ENCODE data around the gene MYBPC1.
"Not testable (repeated sequence)": the region's sequence is repeated elsewhere in the genome, so short reads cannot be mapped to it uniquely, and the experiment has no call there.

The MYBPC1 gene

GRCh38 chr12:101594700-101595099, at the start of gene MYBPC1:
MYBPC1 (plus strand) TSS chr12:101594971; CDS start chr12:101595071, 100 bp downstream.
- no peaks in the 10 kb centered on the region for H3K36me3 ChIP-seq (ENCODE audit: control insufficient read depth, low read depth, low read length)

DNA sequence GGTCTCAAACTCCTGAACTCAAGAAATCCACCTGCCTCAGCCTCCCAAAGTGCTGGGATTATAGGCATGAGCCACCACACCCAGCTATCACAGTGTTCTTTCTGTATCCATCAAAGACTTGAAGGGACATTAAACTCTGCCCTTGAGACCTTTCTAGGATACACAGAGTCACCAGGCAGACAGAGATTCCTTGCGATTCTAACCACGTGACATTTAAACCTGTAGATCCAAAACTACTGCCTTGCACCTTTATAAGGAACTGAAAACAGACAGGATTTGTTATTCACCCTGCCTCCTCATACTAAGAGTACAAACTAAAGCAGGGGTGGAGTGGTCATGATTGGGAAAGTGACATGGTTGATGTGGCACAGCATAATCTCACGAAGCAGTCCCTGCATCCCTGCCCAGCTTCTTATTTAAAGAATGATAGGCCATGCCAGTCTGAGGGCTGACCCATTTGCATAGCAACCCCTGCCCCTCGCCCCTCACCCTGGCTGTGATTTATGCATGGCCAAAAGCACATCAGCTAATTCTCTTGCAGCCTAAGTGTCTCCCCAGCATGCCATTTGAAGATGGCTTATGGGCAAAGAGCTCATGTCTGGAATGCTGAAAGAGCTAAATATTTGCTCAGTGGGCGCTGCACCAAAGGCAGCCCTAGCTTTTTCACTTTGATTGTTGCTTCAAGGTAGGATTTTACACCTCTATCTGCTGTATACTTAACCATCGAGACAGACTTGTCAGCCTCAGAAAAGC, 43.2 kb upstream of the MYBPC1 start:
- Histone ChIP-seq H3K27me3 (ENCODE audit: control insufficient read depth, insufficient read depth, low read length) (no peaks in the 10 kb centered on the region), H3K4me1 (ENCODE audit: control insufficient read depth, low read depth, low read length) (no peaks in the 10 kb centered on the region), H3K4me3 (ENCODE audit: low read length) (no peak overlapping the region), H3K9ac (ENCODE audit: low read length) (no peak overlapping the region), H3K27ac (ENCODE audit: low read length) (no peak overlapping the region), H3K9me3 (ENCODE audit: control insufficient read depth, low read depth, low read length) (peaks cover 5% of the 10 kb centered on the region), H3K36me3 (ENCODE audit: control insufficient read depth, low read depth, low read length) (no peaks in the 10 kb centered on the region)

More at GRCh38 chr12:101594700-101595099, at the start of gene MYBPC1:
- Histone ChIP-seq H3K9me3 (ENCODE audit: control insufficient read depth, low read depth, low read length) (no peaks in the 10 kb centered on the region), H3K9ac (ENCODE audit: low read length) (no peak within 1 kb of the TSS), H3K4me3 (ENCODE audit: low read length) (no peak within 1 kb of the TSS), H3K27me3 (ENCODE audit: control insufficient read depth, insufficient read depth, low read length) (no peaks in the 10 kb centered on the region), H3K27ac (ENCODE audit: low read length) (no peak within 1 kb of the TSS), H3K4me1 (ENCODE audit: control insufficient read depth, low read depth, low read length) (peaks cover 14% of the 10 kb centered on the region)

DNA sequence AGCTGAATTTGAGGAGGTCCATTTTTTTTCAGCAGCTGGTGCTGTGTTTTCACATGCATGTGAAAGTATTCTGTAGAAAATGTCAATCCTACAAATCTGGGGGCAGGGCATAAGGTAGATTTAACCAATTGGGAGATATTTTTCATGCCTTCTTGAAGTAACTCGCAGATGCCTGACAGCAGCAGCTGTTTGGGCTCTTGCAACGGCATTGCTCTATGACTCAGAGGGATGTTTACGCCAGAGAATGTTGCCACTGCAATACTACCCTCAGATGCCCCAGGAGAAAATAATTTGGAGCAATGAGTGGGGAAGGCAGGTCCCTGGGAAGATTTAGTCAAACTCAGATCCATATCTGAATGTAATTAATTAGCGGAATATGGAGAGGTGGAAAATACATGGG, 42.5 kb upstream of the MYBPC1 start:
- no peak overlapping the region for H3K4me3 ChIP-seq (ENCODE audit: low read length)
- peaks cover 5% of the 10 kb centered on the region for H3K9me3 ChIP-seq (ENCODE audit: control insufficient read depth, low read depth, low read length)
- no peak overlapping the region for H3K27ac ChIP-seq (ENCODE audit: low read length)
- no peak overlapping the region for H3K9ac ChIP-seq (ENCODE audit: low read length)
- H3K36me3 ChIP-seq (ENCODE audit: control insufficient read depth, low read depth, low read length): no peaks in the 10 kb centered on the region
- no peaks in the 10 kb centered on the region for H3K27me3 ChIP-seq (ENCODE audit: control insufficient read depth, insufficient read depth, low read length)
- no peaks in the 10 kb centered on the region for H3K4me1 ChIP-seq (ENCODE audit: control insufficient read depth, low read depth, low read length)

DNA sequence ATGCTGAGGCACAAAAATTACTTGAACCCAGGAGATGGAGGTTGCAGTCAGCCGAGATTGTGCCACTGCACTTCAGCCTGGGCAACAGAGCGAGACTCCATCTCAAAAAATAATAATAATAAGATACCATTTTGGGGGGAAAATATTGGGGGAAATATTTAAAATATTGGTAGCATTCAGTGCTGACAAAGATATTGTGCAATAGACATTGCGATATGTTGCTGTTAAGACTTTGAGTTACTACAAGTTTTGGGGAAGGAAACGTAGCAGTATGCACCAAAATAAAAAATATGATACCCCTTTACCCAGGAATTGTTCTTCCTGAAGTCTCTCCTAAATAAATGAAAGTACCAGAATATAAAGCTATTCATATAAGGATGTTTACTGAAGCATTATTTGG, 37.7 kb upstream of the MYBPC1 start:
- Histone ChIP-seq H3K9me3 (ENCODE audit: control insufficient read depth, low read depth, low read length) (no peaks in the 10 kb centered on the region), H3K4me3 (ENCODE audit: low read length) (no peak overlapping the region), H3K36me3 (ENCODE audit: control insufficient read depth, low read depth, low read length) (no peaks in the 10 kb centered on the region), H3K27me3 (ENCODE audit: control insufficient read depth, insufficient read depth, low read length) (no peaks in the 10 kb centered on the region), H3K4me1 (ENCODE audit: control insufficient read depth, low read depth, low read length) (no peaks in the 10 kb centered on the region), H3K9ac (ENCODE audit: low read length) (no peak overlapping the region), H3K27ac (ENCODE audit: low read length) (no peak overlapping the region)

- H3K9me3 ChIP-seq (ENCODE audit: control insufficient read depth, low read depth, low read length); H3K4me3 ChIP-seq (ENCODE audit: low read length); H3K9ac ChIP-seq (ENCODE audit: low read length); H3K27ac ChIP-seq (ENCODE audit: low read length); H3K27me3 ChIP-seq (ENCODE audit: control insufficient read depth, insufficient read depth, low read length); H3K36me3 ChIP-seq (ENCODE audit: control insufficient read depth, low read depth, low read length); H3K4me1 ChIP-seq (ENCODE audit: control insufficient read depth, low read depth, low read length): not testable (repeated sequence)
Measured at GRCh38 chr12:101558726-101559125, 36.0 kb upstream of the MYBPC1 start.

DNA sequence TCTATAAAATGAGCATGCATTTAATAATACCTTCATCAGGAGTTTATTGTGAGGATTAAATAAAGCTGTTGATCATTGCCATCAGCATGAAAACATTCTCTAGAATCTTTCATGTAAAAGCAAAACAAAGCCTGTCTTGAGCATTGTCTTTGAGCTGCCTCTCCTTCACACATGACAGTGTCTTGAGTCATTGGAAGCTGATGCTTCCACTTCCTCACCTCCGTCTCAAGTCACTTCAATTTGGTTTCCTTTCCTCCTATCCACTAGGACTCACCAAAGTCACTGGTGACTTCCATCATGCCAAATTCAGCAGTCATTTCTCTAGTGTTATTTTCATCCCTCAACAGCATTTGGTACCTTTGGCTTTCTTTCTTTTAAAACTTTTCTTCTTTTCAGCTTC, 31.6 kb upstream of the MYBPC1 start:
- Histone ChIP-seq H3K27me3 (ENCODE audit: control insufficient read depth, insufficient read depth, low read length) (no peaks in the 10 kb centered on the region), H3K9me3 (ENCODE audit: control insufficient read depth, low read depth, low read length) (no peaks in the 10 kb centered on the region), H3K4me3 (ENCODE audit: low read length) (no peak overlapping the region), H3K4me1 (ENCODE audit: control insufficient read depth, low read depth, low read length) (peaks cover 30% of the 10 kb centered on the region), H3K9ac (ENCODE audit: low read length) (no peak overlapping the region), H3K36me3 (ENCODE audit: control insufficient read depth, low read depth, low read length) (no peaks in the 10 kb centered on the region), H3K27ac (ENCODE audit: low read length) (no peak overlapping the region)

DNA sequence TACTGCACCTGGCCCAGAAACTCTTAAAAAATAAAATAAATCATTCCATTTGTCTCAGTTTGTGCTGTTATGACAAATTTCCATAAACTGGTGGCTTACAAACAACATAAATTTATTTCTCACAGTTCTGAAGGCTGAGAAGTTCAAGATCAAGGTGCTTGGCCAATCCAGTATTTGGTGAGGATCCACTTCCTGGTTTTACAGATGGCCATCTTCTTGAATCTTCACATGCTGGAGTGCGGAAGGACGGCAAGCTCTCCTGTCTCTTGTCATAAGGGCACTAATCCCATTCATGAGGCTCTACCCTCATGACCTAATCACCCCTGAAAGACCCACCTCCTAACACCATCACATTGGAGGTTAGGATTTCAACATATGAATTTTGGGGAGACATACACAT, 29.9 kb upstream of the MYBPC1 start:
- Histone ChIP-seq H3K4me3 (ENCODE audit: low read length) (no peak overlapping the region), H3K27me3 (ENCODE audit: control insufficient read depth, insufficient read depth, low read length) (no peaks in the 10 kb centered on the region), H3K4me1 (ENCODE audit: control insufficient read depth, low read depth, low read length) (peaks cover 36% of the 10 kb centered on the region), H3K36me3 (ENCODE audit: control insufficient read depth, low read depth, low read length) (no peaks in the 10 kb centered on the region), H3K27ac (ENCODE audit: low read length) (no peak overlapping the region), H3K9me3 (ENCODE audit: control insufficient read depth, low read depth, low read length) (no peaks in the 10 kb centered on the region), H3K9ac (ENCODE audit: low read length) (no peak overlapping the region)

- no peaks in the 10 kb centered on the region for H3K9me3 ChIP-seq (ENCODE audit: control insufficient read depth, low read depth, low read length)
- peak overlapping the region; percentile 11 for H3K4me3 ChIP-seq (ENCODE audit: low read length)
- peak overlapping the region; percentile 61 for H3K9ac ChIP-seq (ENCODE audit: low read length)
- peak overlapping the region; percentile 92 for H3K27ac ChIP-seq (ENCODE audit: low read length)
- no peaks in the 10 kb centered on the region for H3K27me3 ChIP-seq (ENCODE audit: control insufficient read depth, insufficient read depth, low read length)
- H3K4me1 ChIP-seq (ENCODE audit: control insufficient read depth, low read depth, low read length): peaks cover 41% of the 10 kb centered on the region
- H3K36me3 ChIP-seq (ENCODE audit: control insufficient read depth, low read depth, low read length): no peaks in the 10 kb centered on the region
Measured at GRCh38 chr12:101566318-101566717, 28.5 kb upstream of the MYBPC1 start.

DNA sequence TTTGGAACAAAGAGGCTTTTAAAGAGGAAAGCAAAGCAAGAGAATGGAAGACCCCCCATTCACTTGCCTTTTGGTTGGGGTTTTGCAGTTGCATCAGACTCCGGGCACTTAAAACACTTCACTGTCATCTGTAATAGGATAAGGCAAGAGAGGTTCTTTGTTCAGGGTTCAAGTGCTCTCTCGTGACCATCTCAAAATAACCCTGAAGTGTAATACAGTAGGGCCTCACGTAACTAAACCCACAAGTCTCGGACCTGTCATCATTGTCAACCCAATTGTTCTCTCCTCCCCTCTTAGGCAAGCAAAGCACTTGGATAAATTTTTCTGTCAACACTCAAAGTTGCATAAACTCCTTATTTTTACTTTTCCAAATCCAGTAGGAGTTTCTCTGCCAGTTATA, 26.9 kb upstream of the MYBPC1 start:
- no peak overlapping the region for H3K9ac ChIP-seq (ENCODE audit: low read length)
- no peaks in the 10 kb centered on the region for H3K9me3 ChIP-seq (ENCODE audit: control insufficient read depth, low read depth, low read length)
- peaks cover 41% of the 10 kb centered on the region for H3K4me1 ChIP-seq (ENCODE audit: control insufficient read depth, low read depth, low read length)
- no peaks in the 10 kb centered on the region for H3K36me3 ChIP-seq (ENCODE audit: control insufficient read depth, low read depth, low read length)
- H3K4me3 ChIP-seq (ENCODE audit: low read length): no peak overlapping the region
- no peak overlapping the region for H3K27ac ChIP-seq (ENCODE audit: low read length)
- no peaks in the 10 kb centered on the region for H3K27me3 ChIP-seq (ENCODE audit: control insufficient read depth, insufficient read depth, low read length)

DNA sequence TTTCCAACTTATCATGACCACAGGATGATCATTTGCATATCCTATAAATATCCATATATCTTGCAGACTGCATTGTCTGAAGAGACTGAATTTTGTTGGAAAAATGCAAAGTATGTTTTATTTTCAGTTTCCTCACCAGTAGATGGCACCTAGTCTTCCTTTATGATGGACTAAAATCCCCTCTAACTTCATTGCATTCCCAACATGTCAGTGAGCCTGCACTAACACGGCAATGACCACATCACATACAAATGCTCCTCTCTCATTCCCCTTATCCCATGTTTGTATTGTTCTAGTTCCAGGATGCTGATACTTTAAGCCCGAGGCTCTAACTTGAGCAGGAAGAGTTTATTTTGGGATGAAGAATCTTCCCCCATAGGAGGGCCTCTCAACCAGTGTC, 24.7 kb upstream of the MYBPC1 start:
- no peak overlapping the region for H3K4me3 ChIP-seq (ENCODE audit: low read length)
- no peak overlapping the region for H3K9ac ChIP-seq (ENCODE audit: low read length)
- H3K4me1 ChIP-seq (ENCODE audit: control insufficient read depth, low read depth, low read length): peaks cover 40% of the 10 kb centered on the region
- no peak overlapping the region for H3K27ac ChIP-seq (ENCODE audit: low read length)
- no peaks in the 10 kb centered on the region for H3K27me3 ChIP-seq (ENCODE audit: control insufficient read depth, insufficient read depth, low read length)
- H3K36me3 ChIP-seq (ENCODE audit: control insufficient read depth, low read depth, low read length): no peaks in the 10 kb centered on the region
- no peaks in the 10 kb centered on the region for H3K9me3 ChIP-seq (ENCODE audit: control insufficient read depth, low read depth, low read length)

DNA sequence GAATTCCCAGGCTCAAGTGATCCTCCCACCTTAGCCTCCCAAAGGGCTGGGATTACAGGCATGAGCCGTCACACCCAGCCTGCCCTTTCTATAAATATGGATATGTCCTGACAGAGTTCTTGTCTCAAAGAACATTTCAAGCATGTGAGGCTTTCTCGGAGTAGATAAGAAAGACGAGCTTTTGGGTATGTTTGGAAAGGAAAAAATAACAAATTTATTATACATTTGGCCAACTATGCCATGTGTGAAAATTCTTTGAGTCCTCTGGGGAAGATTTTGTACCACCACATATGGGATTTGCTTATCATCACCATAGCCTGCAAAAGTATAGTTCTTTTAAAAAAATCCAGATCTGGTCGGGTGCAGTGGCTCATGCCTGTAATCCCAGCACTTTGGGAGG, 23.7 kb upstream of the MYBPC1 start:
- Histone ChIP-seq H3K36me3 (ENCODE audit: control insufficient read depth, low read depth, low read length) (no peaks in the 10 kb centered on the region), H3K9ac (ENCODE audit: low read length) (no peak overlapping the region), H3K27ac (ENCODE audit: low read length) (no peak overlapping the region)

GRCh38 chr12:101573743-101574142, 21.0 kb upstream of the MYBPC1 start:
- H3K4me1 ChIP-seq (ENCODE audit: control insufficient read depth, low read depth, low read length): peaks cover 9% of the 10 kb centered on the region
- no peaks in the 10 kb centered on the region for H3K36me3 ChIP-seq (ENCODE audit: control insufficient read depth, low read depth, low read length)
- no peaks in the 10 kb centered on the region for H3K9me3 ChIP-seq (ENCODE audit: control insufficient read depth, low read depth, low read length)
- no peak overlapping the region for H3K4me3 ChIP-seq (ENCODE audit: low read length)
- H3K27me3 ChIP-seq (ENCODE audit: control insufficient read depth, insufficient read depth, low read length): no peaks in the 10 kb centered on the region
- no peak overlapping the region for H3K9ac ChIP-seq (ENCODE audit: low read length)
- H3K27ac ChIP-seq (ENCODE audit: low read length): no peak overlapping the region

More for the DNA sequence above, 23.7 kb upstream of the MYBPC1 start:
- no peaks in the 10 kb centered on the region for H3K9me3 ChIP-seq (ENCODE audit: control insufficient read depth, low read depth, low read length)
- peaks cover 31% of the 10 kb centered on the region for H3K4me1 ChIP-seq (ENCODE audit: control insufficient read depth, low read depth, low read length)
- H3K4me3 ChIP-seq (ENCODE audit: low read length): no peak overlapping the region
- H3K27me3 ChIP-seq (ENCODE audit: control insufficient read depth, insufficient read depth, low read length): no peaks in the 10 kb centered on the region
